Stimulated activated CD8-positive, alpha-beta memory T cell treated with anti-CD3 and anti-CD28 coated beads, Interleukin-12 subunit alpha, Interleukin-12 subunit beta, amount 100 ng/mL, for 24 hours (primary cell): ENCODE data around the gene RPL12.

Source experiments
- DNase-seq: peaks from one replicate; pipeline ENCODE4 v3.0.0-alpha.2; 2020; ENCODE audit errors: extremely low read depth

The RPL12 gene

DNA sequence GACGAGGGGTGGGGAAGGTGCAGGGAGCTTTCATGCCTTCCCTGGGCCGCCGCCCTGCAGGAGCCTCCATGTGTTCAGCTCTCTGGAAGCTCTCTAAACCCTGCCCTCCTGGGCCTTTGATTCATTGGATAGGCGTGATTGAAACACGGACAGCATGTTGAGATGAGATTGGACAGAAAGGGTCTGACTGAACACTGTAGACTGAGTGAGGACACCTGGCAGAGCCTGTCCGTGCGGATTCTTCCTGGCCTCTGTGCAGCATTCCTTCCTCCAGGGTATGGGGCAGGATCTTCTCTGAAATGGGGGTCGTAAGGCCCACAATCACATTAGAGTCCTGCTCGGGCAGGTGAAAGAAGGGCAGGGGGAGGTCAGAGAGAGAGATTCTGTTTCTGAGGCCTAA lies 12.8 kb downstream of the RPL12 start:
- no peak for DNase-seq

DNA sequence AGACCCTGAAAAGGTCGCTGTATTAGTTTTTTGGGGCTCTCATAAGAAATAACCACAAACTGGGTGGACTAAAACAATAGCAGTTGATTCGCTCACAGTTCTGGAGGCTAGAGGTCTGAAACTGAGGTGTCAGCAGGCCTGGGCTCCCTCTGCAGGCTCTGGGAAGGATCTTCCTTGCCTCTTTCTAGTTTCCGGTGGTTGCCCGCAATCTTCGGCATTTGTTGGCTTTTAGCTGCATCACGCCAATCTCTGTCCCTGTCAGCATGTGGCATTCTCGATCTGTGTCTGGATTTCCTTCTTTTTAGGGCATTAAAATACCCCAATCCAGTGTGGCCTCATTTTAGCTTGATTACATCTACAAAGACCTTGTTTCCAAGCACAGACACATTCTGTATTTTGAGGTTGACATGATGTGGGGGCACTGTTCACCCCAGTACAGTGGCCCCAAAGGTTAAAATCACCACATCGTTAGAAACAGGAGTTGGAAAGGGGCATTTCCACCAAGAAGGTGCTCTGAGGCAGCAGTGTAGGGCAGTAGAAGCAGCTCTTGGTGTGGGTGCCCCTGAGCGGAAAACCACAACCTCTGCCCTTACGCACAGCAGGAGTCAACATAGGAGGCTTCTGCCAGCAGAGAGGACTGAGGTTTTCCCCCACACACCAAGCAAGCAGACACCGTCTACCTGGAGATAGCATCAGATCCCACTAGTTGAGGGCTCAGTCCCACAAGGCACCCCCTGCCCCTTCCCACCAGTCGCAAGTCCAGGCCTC lies 13.5 kb downstream of the RPL12 start:
- DNase-seq: no peak

DNA sequence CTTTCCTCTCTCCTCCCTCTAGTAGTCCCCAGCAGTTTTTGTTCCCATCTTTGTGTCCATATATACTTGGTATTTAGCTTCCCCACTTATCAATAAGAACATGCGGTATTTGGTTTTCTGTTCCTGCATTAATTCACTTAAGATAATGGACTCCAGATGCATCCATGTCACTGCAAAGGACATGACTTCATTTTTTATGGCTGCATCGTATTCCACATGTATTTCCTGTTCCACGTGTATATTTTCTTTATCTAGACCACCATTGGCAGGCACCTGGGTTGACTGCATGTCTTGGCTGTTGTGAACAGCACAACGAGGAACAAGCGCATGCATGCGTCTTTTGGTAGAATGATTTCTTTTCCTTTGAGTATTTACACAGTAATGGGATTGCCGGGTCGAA lies 20.8 kb downstream of the RPL12 start:
- DNase-seq: no peak

DNA sequence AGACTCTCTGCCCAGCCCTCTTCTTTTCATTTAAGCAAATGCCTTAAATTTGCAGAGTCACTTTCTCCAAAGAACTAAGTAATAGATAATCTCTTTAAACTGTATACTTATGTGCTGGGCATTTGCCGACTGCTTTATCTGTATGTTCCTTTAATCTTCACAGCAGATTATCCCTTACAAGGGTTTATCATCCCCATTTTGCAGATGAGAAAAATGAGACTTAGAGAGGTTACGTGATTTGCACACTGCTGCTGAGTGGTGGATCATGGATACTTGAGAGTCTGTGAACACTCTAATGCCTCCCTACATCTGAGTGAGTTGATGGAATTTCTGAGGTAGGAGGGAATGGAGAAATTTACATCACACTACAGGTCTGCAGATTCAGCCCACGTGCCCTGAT lies 22.9 kb downstream of the RPL12 start:
- DNase-seq: no peak

DNA sequence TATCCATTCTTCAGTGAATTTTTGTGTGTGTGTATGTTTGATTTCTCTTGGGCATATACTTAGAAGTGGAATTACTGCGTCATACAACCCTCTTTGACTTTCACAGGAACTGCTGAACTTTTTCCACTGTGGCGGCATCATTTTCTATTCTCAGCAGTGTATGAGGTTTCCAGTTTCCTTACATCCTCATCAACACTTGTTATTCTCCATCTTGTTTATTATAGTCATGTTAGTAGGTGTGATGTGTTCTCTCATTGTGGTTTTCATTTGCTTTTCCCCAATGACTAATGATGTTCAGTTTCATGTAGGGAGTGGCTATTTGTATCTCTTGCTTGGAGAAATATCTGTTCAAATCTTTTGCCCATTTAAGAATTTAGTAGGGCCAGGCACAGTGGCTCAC lies 24.4 kb downstream of the RPL12 start:
- DNase-seq: no peak

DNA sequence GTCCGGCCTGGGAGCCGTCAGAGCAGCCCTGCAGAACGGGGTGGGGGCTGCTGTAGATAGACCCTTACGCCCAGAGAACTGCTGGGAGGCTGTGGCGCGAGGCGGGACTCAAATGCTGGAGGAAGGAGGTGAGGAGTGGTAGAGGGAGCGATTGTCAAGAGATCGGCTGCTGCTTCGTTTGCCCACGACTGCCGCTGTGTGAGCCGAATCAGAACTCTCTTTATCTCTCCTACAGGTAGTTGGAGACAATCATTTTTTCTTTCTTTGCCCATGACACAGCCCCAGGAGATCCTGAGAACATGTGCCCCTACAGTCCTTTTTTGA lies 26.6 kb downstream of the RPL12 start:
- DNase-seq: no peak

DNA sequence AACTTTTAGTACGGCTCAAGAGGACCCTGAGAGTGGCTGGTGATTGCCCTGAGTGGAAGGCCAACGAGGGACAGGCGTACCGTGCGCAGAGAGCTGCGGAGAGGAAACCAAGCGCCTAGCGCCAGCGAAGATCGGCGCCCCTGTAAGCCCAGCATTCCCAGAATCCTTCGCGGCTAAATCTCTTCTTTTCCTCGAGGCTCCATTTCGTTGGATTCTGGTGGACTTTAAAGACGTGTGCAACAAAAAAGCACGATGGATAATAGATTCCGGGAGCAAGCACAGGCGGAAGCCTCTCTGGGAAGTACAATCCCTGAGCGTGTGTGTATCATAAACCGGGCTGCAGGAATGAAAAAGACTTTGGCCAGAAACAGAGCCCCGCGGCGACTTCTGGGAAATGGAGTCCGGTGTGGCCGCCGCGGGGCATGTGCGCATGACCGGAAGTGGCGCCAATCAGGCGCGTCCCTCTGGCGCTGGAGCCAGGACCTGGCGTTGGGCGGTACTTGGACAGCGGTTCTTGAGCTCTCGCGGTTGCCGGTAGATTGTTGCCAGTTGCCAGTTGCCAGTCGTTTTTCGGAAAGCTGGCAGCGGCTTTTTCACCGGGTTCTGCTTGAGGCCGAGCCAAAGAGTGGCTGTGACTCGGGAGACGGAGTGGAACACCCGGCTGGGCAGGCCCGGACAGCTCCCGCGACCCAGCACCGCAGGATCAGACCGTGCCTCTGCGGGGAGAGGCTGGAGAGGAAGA lies 27.1 kb downstream of the RPL12 start, which contains the start of gene ZNF79:
Gene ZNF79, plus strand, starts transcription at position 449 of the 742 bp plus-strand sequence. CDS start 406 bp downstream, outside the sequence.
- peak; percentile 82 for DNase-seq

DNA sequence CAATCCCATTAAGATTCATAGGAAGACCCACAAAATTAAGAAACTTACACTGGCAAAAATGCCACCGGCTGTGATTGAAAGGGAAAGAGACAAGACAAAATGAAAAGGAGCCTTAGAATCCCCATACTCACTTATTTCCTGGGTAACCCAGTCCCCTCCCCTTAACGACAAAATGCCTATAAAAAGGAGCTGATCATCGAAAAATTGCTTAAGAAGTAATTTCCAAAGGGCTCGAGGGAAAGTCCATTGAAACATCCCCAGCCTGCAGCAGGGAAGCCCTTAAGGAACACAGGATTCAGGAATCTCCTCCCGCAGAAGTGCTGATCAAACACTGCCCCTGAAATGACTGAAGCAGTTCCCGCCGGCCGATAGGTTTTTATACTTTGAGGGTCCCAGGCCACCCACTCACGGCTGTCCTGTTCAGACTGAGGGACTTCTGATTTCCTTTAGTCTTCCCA lies 27.7 kb downstream of the RPL12 start:
- DNase-seq: no peak

DNA sequence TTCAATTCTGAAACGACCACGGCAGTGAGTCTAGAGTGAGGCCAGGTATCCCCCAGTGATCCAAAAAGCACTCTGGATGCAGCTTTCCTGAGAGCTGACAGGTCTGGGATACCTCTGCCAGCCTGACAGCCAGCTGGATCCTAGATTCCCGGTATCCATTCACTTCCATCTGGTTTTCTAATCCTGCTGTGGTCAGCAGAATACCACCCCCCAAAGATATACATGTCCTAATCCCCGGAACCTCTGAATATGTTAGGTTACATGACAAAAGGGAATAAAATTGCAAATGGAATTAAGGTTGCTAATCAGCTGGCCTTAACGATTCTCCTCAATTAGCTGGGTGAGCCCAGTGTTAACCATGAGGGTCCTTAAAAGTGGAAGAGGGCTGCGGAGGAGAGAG lies 28.4 kb downstream of the RPL12 start:
- DNase-seq: no peak

DNA sequence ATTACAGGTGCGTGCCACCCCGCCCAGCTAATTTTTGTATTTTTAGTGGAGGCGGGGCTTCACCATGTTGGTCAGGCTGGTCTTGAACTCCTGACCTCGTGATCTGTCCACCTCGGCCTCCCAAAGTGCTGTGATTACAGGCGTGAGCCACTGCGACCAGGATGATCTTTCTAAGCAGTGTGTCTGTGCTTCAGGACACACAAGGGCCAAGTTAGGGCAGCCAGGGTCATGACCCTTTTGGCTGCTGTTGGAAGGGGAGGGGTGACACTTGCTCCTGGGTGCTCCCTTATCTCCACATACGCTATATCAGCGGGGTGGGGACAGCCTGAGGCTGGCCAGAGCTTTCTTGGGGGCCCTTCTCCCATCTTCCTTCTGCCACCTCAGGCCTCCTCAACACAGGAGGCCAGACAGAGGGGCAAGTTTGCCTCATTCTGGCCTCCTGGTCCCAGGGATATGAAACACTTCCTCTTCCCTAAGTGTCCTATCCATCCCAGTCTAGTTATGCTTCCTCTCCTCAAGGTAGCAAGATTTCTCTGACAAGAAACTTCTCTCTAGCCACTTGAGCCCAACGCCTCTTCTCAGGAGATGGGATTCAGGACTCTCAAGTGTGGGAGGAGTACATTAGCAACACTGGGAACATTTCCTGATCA lies 28.9 kb downstream of the RPL12 start:
- no peak for DNase-seq

DNA sequence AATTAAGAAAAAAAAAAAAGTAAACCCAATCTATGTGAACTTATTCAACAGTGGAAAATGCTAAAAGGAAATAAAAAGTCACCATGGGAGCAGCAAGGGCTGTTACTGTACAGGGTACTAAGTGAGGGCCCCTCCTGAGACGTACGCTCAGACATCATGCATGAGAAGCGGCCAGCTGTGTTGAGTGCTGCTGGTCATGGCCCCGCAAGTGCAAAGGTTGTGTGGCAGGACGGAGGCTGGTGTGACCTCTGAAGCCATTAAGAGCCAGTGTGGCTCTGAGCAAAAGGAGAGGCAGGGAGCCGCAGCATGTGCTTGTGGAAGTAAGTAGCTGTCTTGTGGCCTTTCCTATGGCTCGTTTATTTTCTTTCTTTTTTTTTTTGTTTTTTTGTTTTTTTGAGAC lies 30.1 kb downstream of the RPL12 start:
- DNase-seq: no peak

DNA sequence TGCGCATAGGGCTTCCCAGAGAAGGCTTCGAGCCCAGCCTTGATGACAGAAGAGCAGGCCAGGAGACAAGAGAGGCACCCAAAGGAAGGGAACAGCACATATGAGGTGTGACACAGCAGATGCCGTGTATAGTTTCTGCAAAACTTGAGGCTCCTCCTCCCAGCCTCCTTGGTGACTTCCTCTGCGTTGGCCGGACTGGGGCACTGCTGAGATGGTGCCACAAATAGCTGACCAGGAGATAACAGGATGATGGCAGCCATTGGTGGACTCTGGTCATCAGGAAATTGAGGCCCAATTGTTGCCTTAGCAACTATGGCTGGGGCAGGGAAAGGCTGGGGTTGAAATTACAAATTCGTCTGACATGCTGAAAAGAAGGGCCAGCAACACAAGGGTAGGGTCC lies 31.9 kb downstream of the RPL12 start:
- DNase-seq: no peak

DNA sequence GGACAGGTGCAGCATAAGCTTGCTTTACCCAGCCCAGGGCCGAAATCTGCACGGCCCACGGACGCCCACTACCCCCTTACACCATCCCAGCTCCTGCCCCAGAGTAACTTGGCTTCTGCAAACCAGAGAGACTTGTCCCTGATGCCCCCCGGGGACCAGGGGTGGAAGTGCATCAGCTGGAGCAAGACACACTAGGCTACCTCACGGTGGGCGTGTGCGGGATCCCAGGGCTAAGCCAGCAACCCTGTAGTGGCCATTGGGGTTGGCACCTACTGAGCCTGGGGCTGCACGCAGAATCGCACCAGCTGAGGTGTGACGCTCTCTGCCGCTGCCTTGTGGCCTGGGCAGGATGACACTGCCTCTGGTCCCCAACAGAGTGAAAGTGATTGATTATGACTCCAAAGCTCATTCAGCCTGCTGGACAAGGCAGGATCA lies 33.2 kb downstream of the RPL12 start:
- DNase-seq: no peak

DNA sequence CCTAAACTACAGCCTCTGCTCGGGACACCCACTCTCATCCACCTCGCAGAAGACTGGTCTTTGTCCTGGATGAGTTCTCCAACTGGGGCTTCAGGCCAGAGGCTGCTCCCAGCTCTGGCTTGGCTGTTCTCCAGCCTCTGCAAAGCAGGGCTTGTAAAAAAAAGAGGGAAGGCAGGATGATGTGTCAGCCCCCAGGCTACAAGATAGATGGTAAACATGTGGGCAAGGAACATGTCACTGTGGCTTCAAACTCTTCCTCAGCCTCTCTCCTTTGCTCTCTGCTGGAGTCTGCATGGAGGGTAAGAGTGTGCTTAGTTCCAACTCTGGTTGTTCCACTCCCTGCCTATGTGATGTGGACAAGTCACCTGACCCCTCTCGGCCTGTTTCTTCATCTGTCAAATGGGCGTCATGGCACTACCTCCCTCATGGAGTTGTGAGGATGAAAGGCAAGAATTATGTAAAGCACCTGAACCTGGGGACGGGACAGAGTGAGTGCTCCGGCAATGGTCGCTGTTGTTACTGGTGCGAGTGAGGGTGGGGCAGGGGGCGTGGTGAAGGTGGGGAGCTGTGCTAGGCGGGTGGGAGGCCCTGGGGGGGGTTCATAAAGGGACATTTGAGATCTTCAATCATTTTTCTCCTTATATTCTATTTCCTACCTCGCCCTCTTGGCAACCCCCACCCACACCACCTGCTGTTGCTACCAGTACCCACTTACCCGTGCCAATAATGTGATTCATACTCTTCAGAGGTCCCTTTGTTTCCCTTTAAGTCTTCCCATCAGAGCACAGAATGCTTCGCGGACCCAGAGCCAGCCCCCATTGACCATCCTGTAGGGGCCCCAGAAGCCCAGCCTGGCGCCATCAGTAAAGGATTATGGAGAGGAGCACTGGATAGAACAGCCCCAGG lies 33.8 kb downstream of the RPL12 start:
- no peak for DNase-seq

DNA sequence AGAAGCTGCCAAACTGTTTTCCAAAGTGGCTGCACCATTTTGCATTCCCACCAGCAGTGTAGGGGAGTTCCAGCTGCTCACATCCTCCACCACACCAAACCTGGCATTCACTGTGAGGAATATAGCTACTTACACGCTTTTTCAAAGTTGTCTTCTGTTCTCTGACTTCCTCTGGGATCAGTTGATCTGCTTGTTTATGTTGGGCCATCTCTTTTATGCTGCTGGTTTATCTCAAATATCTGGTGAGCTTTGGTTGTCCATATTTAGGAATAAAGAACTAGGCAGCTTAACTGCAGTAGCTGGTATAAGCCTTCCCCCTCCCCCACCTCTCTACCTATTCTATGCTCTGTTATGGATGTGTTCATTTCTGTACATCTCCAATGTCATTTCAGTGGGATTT lies 35.5 kb downstream of the RPL12 start:
- no peak for DNase-seq

DNA sequence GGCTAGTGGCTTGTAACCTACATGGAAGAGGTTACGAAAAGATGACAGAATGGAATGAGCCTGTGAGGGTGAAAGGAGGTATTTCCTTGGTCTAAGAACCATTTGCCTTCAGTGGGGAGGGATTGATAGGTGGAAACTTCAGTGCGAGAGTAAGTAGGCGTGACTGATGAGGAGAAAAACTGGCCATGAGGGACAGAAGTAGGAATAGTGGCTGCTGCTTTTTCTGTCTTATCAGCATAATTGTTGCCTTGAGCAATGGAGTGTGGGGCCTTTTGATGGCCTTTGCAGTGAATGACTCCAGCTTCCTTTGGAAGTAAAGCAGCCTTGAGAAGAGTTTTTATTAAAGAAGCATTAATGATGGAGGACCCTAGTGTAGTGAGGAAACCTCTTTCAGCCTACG lies 36.1 kb downstream of the RPL12 start:
- no peak for DNase-seq

DNA sequence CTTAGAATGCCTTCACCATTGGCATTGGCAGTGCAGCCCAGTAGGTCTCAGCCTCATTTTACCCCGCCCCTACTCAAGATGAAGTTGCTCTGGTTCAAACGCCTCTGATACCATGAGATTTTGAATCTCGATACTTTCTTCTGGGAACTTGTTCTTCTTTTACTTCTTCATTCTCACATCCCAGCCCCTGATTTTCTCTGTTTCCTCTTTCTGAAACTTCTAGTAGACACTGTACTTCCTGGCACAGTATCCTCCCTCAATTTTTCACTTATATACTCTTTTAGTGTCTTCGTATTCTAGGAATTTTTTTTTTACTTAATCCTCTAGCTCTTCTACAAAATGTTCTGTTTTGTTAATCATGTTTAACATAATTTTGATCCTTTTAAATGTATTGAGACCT lies 40.1 kb downstream of the RPL12 start:
- no peak for DNase-seq

DNA sequence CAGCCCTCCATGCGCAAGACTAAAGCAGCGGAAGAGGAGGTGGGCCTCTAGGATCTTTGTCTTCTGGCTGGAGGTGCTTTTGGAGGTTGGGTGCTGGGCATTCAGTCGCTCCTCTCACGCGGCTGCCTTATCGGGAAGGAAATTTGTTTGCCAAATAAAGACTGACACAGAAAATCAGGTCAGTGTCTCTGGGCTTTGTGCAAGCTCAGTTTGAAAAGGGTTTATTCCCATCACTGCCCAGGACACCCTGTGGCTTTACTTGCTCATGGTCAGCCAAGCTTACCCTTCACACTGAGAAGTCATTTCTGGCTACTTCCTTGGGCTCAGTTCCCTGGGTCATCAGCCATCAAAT lies 43.7 kb downstream of the RPL12 start:
- DNase-seq: no peak

DNA sequence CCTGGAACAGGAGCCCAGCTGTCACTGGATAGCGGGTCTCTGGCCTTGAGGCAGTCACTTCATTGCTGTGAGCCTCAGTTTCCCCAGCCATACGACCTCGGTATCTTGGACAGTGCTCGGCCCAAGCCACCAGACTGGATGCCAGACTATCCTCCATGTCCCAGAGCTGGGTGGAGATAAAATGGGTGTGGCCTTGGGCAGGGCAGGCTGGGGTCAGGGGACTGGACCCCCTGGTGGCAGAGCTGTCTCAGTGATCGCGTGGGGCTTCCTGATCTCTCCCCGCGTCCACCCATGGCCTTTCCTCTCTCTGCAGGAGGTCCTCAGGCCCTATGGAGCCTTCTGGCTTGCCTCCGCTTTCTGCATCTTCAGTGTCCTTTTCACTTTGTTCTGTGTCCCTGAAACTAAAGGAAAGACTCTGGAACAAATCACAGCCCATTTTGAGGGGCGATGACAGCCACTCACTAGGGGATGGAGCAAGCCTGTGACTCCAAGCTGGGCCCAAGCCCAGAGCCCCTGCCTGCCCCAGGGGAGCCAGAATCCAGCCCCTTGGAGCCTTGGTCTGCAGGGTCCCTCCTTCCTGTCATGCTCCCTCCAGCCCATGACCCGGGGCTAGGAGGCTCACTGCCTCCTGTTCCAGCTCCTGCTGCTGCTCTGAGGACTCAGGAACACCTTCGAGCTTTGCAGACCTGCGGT lies 44.3 kb downstream of the RPL12 start:
- no peak for DNase-seq

DNA sequence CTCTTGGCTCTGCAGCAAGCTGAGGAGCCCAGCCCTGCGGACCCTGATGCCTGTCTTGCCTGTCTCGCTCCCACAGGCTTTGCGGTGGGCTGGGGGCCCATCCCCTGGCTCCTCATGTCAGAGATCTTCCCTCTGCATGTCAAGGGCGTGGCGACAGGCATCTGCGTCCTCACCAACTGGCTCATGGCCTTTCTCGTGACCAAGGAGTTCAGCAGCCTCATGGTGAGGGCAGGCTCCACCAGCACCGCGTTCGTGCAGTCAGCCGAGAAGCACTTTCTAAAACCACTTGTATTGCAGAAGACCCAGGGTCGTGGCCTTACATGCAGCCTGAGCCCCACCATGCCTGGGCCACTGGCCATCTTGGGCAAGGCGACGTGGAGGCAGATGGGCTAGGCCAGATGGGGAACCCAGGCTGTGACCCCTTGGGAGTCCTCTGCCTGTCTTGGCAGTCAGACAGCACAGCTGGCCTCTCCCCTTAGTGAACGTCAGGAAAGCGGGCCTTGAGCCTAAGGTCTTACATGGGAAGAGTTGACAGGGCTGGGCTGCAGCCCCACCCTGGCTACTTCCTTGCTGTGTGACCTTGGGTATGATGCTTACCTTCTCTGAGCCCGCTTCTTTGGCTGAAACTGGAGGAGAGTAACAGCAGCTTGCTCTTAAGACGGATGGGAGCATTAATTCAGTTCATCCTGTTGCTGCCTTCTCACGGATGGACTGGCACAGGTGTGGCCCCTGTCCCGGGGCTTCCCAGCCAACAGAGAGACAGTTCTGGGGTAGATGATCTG lies 45.7 kb downstream of the RPL12 start:
- DNase-seq: no peak

DNA sequence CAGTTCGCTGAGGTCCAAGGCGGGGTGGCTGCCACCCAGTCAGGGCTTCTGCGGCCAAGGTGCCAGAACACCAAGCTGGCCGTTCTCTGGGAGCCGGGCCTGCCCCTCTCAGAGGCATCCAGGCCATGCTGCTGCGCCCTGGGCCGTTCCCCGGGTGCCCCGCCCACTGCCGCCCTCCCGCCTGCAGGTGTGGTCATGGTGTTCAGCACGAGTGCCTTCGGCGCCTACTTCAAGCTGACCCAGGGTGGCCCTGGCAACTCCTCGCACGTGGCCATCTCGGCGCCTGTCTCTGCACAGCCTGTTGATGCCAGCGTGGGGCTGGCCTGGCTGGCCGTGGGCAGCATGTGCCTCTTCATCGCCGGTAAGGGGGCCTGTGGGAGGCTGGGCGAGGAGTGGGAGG lies 46.6 kb downstream of the RPL12 start:
- no peak for DNase-seq
